ENCODE data around the gene RAPGEF4. TPM values are rescaled to one million over a fixed set of nuclear protein-coding genes. Genes with fewer than 3 reads are reported as not detected.

RAPGEF4 gene
- total RNA-seq, 4 donors from 2014 or later = 3.7 to 8.9 (median 5.2) TPM

DNA sequence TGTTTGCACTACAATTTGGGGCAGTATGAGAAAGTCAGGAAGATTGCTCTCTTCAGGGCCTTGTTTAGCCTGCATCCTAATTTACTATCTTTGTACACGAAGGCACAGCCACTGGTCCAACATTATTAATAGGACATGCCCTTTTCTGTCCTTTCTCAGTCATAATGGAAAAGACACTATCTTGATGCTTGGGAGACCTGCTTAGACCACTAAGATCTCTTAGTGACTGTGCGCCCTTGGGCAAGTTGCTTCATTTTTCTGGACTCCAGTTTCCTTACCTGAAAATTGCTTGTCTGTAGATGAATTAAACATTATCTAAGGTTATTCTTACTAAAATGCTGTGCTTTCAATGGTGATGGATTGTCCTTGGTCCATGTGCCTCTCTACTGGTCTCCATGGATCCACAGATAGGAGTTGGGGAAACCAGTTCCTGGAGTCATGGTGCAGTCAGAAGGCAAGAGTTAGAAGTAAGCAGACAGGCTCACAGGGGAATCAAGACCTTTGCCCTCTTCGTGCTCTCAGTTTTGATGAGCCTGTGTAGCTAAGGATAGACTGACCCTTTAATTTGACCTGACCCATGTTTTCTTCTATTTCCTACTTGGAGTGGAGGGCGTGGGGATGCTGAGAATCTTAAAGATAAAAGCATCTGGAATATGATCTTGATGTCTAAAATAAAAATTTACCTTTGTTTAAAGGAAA is 114.0 kb downstream of the RAPGEF4 start:
- DNase-seq (ENCODE audit: extremely low spot score) = no peak
- 84% methylated on average over 4 of the region's 4 CpGs for WGBS

DNA sequence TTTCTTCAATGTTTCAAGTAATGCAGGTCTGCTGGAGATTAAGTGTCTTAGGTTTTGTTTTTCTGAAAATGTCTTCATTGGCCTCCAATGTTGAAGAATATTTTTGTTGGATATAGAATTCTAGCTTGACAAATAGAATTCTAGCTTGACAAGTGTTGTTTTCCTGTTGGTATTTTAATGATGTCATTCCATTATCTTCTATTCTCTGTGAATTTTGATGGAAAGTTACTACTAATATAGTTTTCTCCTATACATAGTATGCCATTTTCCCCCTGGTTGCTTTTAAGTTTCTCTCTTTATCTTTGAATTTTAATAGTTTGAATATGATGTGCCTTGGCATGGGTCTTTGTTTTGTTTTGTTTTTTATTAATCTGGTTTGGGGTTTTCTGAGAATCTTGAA is 119.9 kb downstream of the RAPGEF4 start:
- Histone ChIP-seq H3K4me1 (peaks cover 0 to 7% (median 0%) of the 10 kb centered on the region in 4 donors), H3K4me3 (no peak overlapping the region), H3K36me3 (no peaks in the 10 kb centered on the region), H3K9me3 (peaks cover 0 to 7% (median 3%) of the 10 kb centered on the region in 4 donors), H3K27ac (replicated peaks in 1 of 4) (no peak overlapping the region), H3K27me3 (peaks cover 0 to 3% (median 0%) of the 10 kb centered on the region in 4 donors)
- intact Hi-C loops (cut with DNase I) = no loop called here
- TF ChIP-seq POLR2AphosphoS5 (IDR thresholded peaks at IDR 0.05) = no peak
- TF ChIP-seq EP300 (IDR thresholded peaks at IDR 0.05) = no peak
- no peak for TF ChIP-seq POLR2A (IDR thresholded peaks at IDR 0.05; ENCODE audit: low read depth)
- TF ChIP-seq, protein P1, sequence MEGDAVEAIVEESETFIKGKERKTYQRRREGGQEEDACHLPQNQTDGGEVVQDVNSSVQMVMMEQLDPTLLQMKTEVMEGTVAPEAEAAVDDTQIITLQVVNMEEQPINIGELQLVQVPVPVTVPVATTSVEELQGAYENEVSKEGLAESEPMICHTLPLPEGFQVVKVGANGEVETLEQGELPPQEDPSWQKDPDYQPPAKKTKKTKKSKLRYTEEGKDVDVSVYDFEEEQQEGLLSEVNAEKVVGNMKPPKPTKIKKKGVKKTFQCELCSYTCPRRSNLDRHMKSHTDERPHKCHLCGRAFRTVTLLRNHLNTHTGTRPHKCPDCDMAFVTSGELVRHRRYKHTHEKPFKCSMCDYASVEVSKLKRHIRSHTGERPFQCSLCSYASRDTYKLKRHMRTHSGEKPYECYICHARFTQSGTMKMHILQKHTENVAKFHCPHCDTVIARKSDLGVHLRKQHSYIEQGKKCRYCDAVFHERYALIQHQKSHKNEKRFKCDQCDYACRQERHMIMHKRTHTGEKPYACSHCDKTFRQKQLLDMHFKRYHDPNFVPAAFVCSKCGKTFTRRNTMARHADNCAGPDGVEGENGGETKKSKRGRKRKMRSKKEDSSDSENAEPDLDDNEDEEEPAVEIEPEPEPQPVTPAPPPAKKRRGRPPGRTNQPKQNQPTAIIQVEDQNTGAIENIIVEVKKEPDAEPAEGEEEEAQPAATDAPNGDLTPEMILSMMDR (IDR thresholded peaks at IDR 0.05) = no peak
- no peak for DNase-seq (ENCODE audit: extremely low spot score)

More for the DNA sequence above, 114.0 kb downstream of the RAPGEF4 start:
- Histone ChIP-seq H3K9me3 (peaks cover 0 to 6% (median under 1%) of the 10 kb centered on the region in 4 donors), H3K36me3 (no peaks in the 10 kb centered on the region), H3K27me3 (no peaks in the 10 kb centered on the region), H3K4me3 (no peak overlapping the region), H3K27ac (replicated peaks in 1 of 4) (no peak overlapping the region), H3K4me1 (peaks cover 0 to 12% (median 0%) of the 10 kb centered on the region in 4 donors)
- TF ChIP-seq, protein P1 (IDR thresholded peaks at IDR 0.05) = no peak
- TF ChIP-seq POLR2AphosphoS5 (IDR thresholded peaks at IDR 0.05) (no peak), POLR2A (IDR thresholded peaks at IDR 0.05; ENCODE audit: low read depth) (no peak), EP300 (IDR thresholded peaks at IDR 0.05) (no peak)
- intact Hi-C loops (cut with DNase I) = no loop called here

- TF ChIP-seq EP300 (IDR thresholded peaks at IDR 0.05) (no peak), POLR2A (IDR thresholded peaks at IDR 0.05; ENCODE audit: low read depth) (no peak), POLR2AphosphoS5 (IDR thresholded peaks at IDR 0.05) (no peak)
- TF ChIP-seq, protein P1 (IDR thresholded peaks at IDR 0.05) = no peak
- intact Hi-C loops (cut with DNase I) = no loop called here
- peaks cover 0 to 12% (median 5%) of the 10 kb centered on the region in 4 donors for H3K4me1 ChIP-seq
- H3K27ac ChIP-seq (replicated peaks in 1 of 4) = no peak overlapping the region
- peaks cover 0 to 3% (median 0%) of the 10 kb centered on the region in 4 donors for H3K27me3 ChIP-seq
- H3K9me3 ChIP-seq = peaks cover 0 to 7% (median under 1%) of the 10 kb centered on the region in 4 donors
- DNase-seq (ENCODE audit: extremely low spot score) = no peak
- WGBS = 100% methylated on average over 2 of the region's 2 CpGs
- no peaks in the 10 kb centered on the region for H3K36me3 ChIP-seq
- H3K4me3 ChIP-seq = no peak overlapping the region
Observed at GRCh38 chr2:172856606-172857005, 121.0 kb downstream of the RAPGEF4 start.

GRCh38 chr2:172858473-172858745 is 122.8 kb downstream of the RAPGEF4 start:
- intact Hi-C loops (cut with DNase I) = no loop called here
- no peak for TF ChIP-seq POLR2AphosphoS5 (IDR thresholded peaks at IDR 0.05)
- no peak for TF ChIP-seq EP300 (IDR thresholded peaks at IDR 0.05)
- TF ChIP-seq POLR2A (IDR thresholded peaks at IDR 0.05; ENCODE audit: low read depth) = no peak
- TF ChIP-seq, protein P1 (IDR thresholded peaks at IDR 0.05) = no peak
- Histone ChIP-seq H3K9me3 (peaks cover 0 to 7% (median 0%) of the 10 kb centered on the region in 4 donors), H3K4me1 (peaks cover 0 to 22% (median 7%) of the 10 kb centered on the region in 4 donors), H3K4me3 (no peak overlapping the region), H3K27ac (replicated peaks in 1 of 4) (no peak overlapping the region), H3K36me3 (no peaks in the 10 kb centered on the region), H3K27me3 (peaks cover 0 to 3% (median 0%) of the 10 kb centered on the region in 4 donors)
- 81% methylated on average over 1 of the region's 1 CpG for WGBS
- no peak for DNase-seq (ENCODE audit: extremely low spot score)

Measured in esophagus muscularis mucosa (tissue), 4 donors.